ENCODE measurements around the gene CYTH3. TPM values are rescaled to one million over a fixed set of nuclear protein-coding genes. Genes with fewer than 3 reads are reported as not detected.

The CYTH3 gene
- total and polyA plus RNA-seq, 2 of the 8 experiments (the other 6 are each of a cell fraction or from before 2014, with no cell fraction given): 10.3 to 11.9 TPM

DNA sequence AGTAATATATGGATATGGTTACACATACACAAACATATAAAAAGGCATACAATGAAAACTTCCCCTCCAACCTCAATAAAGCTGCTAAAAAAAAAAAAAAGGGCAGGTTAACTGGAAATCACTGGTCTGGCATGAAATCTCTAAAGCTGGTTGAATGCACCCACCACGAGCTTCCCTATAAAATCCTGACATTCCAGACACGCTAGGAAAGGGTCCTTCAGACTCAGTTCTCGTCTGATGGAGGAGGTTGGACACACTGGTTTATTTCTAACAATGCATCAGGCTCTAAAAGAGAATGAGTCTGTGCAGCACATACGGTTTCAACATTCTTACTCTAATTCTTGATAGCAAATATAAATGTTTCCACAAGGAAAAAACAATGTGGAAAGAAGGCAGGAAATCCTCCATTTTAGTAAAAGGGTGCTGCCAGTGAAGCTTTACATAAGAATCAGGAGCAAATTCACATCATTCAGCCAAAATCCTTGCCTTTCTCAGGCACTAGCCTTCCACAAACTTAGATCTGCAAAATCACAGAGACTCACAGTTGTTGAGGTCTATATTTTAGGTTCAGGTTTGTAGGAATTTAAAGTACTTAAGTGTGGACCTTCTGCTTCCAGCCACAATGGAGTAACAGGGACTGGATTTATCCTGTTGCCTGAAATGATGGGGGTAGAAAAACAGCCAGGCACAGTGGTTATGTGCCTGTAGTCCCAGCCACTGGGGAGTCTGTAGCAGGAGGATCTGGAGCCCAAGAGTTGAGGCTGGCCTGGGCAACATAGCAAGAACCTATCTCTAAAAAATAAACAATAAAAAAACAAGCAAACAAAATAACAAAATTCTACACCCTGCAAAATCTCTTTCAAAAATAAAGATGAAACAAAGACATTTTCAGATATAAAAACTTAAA lies 73.5 kb downstream of the CYTH3 start (continued):
- TF ChIP-seq, protein P1, sequence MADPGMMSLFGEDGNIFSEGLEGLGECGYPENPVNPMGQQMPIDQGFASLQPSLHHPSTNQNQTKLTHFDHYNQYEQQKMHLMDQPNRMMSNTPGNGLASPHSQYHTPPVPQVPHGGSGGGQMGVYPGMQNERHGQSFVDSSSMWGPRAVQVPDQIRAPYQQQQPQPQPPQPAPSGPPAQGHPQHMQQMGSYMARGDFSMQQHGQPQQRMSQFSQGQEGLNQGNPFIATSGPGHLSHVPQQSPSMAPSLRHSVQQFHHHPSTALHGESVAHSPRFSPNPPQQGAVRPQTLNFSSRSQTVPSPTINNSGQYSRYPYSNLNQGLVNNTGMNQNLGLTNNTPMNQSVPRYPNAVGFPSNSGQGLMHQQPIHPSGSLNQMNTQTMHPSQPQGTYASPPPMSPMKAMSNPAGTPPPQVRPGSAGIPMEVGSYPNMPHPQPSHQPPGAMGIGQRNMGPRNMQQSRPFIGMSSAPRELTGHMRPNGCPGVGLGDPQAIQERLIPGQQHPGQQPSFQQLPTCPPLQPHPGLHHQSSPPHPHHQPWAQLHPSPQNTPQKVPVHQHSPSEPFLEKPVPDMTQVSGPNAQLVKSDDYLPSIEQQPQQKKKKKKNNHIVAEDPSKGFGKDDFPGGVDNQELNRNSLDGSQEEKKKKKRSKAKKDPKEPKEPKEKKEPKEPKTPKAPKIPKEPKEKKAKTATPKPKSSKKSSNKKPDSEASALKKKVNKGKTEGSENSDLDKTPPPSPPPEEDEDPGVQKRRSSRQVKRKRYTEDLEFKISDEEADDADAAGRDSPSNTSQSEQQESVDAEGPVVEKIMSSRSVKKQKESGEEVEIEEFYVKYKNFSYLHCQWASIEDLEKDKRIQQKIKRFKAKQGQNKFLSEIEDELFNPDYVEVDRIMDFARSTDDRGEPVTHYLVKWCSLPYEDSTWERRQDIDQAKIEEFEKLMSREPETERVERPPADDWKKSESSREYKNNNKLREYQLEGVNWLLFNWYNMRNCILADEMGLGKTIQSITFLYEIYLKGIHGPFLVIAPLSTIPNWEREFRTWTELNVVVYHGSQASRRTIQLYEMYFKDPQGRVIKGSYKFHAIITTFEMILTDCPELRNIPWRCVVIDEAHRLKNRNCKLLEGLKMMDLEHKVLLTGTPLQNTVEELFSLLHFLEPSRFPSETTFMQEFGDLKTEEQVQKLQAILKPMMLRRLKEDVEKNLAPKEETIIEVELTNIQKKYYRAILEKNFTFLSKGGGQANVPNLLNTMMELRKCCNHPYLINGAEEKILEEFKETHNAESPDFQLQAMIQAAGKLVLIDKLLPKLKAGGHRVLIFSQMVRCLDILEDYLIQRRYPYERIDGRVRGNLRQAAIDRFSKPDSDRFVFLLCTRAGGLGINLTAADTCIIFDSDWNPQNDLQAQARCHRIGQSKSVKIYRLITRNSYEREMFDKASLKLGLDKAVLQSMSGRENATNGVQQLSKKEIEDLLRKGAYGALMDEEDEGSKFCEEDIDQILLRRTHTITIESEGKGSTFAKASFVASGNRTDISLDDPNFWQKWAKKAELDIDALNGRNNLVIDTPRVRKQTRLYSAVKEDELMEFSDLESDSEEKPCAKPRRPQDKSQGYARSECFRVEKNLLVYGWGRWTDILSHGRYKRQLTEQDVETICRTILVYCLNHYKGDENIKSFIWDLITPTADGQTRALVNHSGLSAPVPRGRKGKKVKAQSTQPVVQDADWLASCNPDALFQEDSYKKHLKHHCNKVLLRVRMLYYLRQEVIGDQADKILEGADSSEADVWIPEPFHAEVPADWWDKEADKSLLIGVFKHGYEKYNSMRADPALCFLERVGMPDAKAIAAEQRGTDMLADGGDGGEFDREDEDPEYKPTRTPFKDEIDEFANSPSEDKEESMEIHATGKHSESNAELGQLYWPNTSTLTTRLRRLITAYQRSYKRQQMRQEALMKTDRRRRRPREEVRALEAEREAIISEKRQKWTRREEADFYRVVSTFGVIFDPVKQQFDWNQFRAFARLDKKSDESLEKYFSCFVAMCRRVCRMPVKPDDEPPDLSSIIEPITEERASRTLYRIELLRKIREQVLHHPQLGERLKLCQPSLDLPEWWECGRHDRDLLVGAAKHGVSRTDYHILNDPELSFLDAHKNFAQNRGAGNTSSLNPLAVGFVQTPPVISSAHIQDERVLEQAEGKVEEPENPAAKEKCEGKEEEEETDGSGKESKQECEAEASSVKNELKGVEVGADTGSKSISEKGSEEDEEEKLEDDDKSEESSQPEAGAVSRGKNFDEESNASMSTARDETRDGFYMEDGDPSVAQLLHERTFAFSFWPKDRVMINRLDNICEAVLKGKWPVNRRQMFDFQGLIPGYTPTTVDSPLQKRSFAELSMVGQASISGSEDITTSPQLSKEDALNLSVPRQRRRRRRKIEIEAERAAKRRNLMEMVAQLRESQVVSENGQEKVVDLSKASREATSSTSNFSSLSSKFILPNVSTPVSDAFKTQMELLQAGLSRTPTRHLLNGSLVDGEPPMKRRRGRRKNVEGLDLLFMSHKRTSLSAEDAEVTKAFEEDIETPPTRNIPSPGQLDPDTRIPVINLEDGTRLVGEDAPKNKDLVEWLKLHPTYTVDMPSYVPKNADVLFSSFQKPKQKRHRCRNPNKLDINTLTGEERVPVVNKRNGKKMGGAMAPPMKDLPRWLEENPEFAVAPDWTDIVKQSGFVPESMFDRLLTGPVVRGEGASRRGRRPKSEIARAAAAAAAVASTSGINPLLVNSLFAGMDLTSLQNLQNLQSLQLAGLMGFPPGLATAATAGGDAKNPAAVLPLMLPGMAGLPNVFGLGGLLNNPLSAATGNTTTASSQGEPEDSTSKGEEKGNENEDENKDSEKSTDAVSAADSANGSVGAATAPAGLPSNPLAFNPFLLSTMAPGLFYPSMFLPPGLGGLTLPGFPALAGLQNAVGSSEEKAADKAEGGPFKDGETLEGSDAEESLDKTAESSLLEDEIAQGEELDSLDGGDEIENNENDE (IDR thresholded peaks at IDR 0.05; ENCODE audit: insufficient replicate concordance, low read length): no peak
- 0 out of 2 replicates have a peak, but pooled peaks have one; percentile 2 for TF ChIP-seq TEAD4 (IDR thresholded peaks at IDR 0.05; ENCODE audit: low read depth, low read length)

Measured in H1 (cell line).